GM12872 (cell line): Measurements from ENCODE around the gene PLEKHG3.

Source experiments
- TF ChIP-seq, protein P1 (sequence below): IDR thresholded peaks from 3 replicates; pipeline ENCODE4 v1.5.1; 2011; ENCODE audit warnings: low read depth, mild to moderate bottlenecking, low read length, moderate library complexity; ENCODE audit not compliant: insufficient read depth

Gene PLEKHG3

GRCh38 chr14:64730681-64731080 lies 26.5 kb downstream of the PLEKHG3 start:
- TF ChIP-seq, protein P1, sequence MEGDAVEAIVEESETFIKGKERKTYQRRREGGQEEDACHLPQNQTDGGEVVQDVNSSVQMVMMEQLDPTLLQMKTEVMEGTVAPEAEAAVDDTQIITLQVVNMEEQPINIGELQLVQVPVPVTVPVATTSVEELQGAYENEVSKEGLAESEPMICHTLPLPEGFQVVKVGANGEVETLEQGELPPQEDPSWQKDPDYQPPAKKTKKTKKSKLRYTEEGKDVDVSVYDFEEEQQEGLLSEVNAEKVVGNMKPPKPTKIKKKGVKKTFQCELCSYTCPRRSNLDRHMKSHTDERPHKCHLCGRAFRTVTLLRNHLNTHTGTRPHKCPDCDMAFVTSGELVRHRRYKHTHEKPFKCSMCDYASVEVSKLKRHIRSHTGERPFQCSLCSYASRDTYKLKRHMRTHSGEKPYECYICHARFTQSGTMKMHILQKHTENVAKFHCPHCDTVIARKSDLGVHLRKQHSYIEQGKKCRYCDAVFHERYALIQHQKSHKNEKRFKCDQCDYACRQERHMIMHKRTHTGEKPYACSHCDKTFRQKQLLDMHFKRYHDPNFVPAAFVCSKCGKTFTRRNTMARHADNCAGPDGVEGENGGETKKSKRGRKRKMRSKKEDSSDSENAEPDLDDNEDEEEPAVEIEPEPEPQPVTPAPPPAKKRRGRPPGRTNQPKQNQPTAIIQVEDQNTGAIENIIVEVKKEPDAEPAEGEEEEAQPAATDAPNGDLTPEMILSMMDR, result no peak

DNA sequence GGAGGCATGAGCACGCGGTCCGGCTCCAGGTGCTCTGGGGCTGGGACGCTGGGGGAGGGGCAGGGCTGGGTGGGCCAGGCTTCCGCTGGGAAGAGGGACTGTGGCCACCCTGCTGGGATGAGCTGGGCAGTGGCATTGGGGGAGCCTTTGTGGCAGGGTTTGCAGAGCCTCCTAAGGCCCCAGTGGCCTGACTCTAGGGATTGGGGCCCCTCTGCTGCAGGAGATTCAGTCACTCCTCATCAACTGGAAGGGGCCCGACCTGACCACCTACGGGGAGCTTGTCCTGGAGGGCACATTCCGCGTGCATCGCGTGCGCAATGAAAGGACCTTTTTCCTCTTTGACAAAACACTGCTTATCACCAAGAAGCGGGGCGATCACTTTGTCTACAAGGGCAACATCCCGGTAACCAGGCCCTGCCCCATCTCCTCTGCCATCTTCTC lies 26.9 kb downstream of the PLEKHG3 start:
- TF ChIP-seq, protein P1, result no peak

- TF ChIP-seq, protein P1, result no peak
Observed at GRCh38 chr14:64732066-64732465, 27.8 kb downstream of the PLEKHG3 start.

DNA sequence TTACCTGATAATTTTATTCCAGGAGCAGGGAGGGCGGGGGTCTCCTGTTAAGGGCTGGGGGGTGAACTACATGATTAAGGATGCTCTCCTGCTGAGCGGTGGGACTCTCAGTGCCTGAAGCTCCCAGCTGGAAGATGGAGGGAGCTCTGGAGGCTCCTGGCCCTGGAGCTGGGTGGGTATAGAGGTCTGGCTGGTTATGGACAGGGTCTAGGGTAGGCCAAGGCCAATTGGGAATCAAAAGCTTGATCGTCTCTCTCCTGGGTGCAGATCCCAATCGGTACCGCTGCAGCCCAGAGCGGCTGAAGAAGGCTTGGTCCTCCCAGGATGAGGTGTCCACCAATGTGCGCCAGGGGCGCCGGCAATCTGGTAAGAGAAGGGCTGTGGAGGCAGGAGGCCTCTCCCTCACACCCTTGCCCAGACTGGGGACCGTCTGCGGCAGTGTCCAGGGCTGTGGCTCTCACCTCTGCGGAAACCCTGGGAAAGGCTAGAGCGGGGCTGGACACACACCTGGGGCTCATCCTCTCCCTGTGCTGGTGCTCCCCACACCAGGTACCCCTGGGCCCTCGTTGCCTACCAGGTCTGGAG lies 28.4 kb downstream of the PLEKHG3 start:
- TF ChIP-seq, protein P1, result no peak

DNA sequence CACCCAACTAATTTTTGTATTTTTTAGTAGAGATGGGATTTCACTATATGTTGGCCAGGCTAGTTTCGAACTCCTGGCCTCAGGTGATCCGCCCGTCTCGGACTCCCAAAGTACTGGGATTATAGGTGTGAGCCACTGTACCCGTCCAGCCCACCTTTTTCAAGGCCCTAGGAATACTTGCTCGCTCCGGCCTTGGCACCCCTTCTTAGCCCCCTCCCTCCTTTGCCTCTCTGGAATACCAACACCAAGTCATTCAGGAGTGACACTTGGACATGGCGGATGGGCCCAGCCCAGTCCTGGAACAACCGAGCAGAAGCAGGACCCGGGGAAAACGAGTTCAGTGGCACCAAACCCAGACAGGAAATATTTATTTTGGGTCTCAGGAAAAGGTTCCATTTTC lies 29.1 kb downstream of the PLEKHG3 start:
- TF ChIP-seq, protein P1, result no peak

DNA sequence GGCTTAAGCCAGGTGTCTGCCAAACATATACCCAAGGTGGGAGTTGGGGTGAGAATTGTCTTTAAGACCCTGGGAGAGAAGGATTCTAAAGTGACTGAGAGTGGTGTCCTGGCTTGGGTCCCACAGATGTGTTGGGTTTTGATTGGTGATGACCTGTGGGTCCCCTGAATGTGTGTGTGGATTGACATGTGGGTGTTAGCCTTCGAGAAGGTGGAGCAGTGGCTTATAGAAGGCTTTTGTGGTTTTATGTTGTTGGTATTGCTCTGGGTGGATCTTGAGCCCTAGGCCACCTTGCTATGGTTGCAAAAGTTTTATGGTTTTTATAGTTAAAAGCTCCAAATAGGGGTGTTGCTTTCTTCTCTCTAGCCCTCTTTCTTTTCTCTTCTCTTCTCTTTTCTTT lies 29.7 kb downstream of the PLEKHG3 start:
- TF ChIP-seq, protein P1, result no peak

DNA sequence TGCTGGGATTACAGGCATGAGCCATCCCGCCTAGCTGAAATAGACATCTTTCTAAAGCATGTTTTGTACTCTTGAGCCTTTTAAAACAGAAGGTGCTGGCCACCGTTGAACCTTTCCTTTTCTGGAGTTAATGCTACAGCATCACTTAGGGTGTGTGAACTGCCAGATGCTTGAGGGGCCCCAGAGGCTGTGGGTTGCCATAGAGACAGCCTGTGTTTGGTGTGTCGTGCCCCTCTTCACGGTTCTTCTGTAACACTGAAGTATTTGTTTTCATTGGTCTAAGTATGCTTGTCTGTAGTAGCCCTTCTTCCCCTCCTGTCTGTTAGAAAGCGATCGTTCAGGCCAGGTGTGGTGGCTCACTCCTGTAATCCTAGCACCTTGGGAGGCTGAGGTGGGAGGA lies 30.8 kb downstream of the PLEKHG3 start:
- TF ChIP-seq, protein P1, result no peak
